ENCODE data around the gene UCK2.
"Not testable (repeated sequence)": the region's sequence is repeated elsewhere in the genome, so short reads cannot be mapped to it uniquely, and the experiment has no call there.

Gene UCK2

GRCh38 chr1:165827268-165828102, at the start of gene UCK2:
Gene UCK2 (plus strand): TSS chr1:165827614. CDS start chr1:165827834, 220 bp downstream.
- DNase-seq, result no peak

- DNase-seq, result not testable (repeated sequence)
Measured at GRCh38 chr1:165778197-165778596, 49.2 kb upstream of the UCK2 start.

GRCh38 chr1:165783519-165783918, 43.9 kb upstream of the UCK2 start:
- not testable (repeated sequence) for DNase-seq

- no peak for DNase-seq
Measured at GRCh38 chr1:165787741-165788140, 39.7 kb upstream of the UCK2 start.

- no peak for DNase-seq
Measured at GRCh38 chr1:165793951-165794350, 33.5 kb upstream of the UCK2 start.

- DNase-seq, result no peak
Measured at GRCh38 chr1:165795894-165796293, 31.5 kb upstream of the UCK2 start.

- no peak for DNase-seq
Measured at GRCh38 chr1:165799387-165799786, 28.0 kb upstream of the UCK2 start.

- not testable (repeated sequence) for DNase-seq
Measured at GRCh38 chr1:165804513-165804912, 22.9 kb upstream of the UCK2 start.

- DNase-seq, result no peak
Measured at GRCh38 chr1:165807613-165808012, 19.8 kb upstream of the UCK2 start.

GRCh38 chr1:165815725-165816124, 11.7 kb upstream of the UCK2 start:
- DNase-seq, result no peak

GRCh38 chr1:165816157-165816556, 11.3 kb upstream of the UCK2 start:
- DNase-seq, result no peak

- no peak for DNase-seq
Measured at GRCh38 chr1:165816826-165817497, 10.5 kb upstream of the UCK2 start.

GRCh38 chr1:165823552-165824268, 3.7 kb upstream of the UCK2 start:
- no peak for DNase-seq

- DNase-seq, result no peak
Measured at GRCh38 chr1:165824269-165824643, 3.2 kb upstream of the UCK2 start.

GRCh38 chr1:165826565-165827267, 698 bp upstream of the UCK2 start:
- no peak for DNase-seq

GRCh38 chr1:165828103-165828668, 772 bp downstream of the UCK2 start:
- DNase-seq, result no peak

- no peak for DNase-seq
Measured at GRCh38 chr1:165828669-165829329, 1.4 kb downstream of the UCK2 start.

- no peak for DNase-seq
Measured at GRCh38 chr1:165829888-165830287, 2.5 kb downstream of the UCK2 start.

GRCh38 chr1:165831146-165831545, 3.7 kb downstream of the UCK2 start:
- DNase-seq, result no peak

- DNase-seq, result no peak
Measured at GRCh38 chr1:165832902-165833301, 5.5 kb downstream of the UCK2 start.

GRCh38 chr1:165833358-165833757, 5.9 kb downstream of the UCK2 start:
- DNase-seq, result no peak

GRCh38 chr1:165834229-165834628, 6.8 kb downstream of the UCK2 start:
- DNase-seq, result no peak

All from cortex of kidney (tissue), 1 donor.